Fibroblast of upper back skin (primary cell): ENCODE data around the gene CYP11A1.

Source experiments
- DNase-seq: peaks from one replicate; pipeline ENCODE4 v3.0.0-alpha.2; 2013

Gene CYP11A1

DNA sequence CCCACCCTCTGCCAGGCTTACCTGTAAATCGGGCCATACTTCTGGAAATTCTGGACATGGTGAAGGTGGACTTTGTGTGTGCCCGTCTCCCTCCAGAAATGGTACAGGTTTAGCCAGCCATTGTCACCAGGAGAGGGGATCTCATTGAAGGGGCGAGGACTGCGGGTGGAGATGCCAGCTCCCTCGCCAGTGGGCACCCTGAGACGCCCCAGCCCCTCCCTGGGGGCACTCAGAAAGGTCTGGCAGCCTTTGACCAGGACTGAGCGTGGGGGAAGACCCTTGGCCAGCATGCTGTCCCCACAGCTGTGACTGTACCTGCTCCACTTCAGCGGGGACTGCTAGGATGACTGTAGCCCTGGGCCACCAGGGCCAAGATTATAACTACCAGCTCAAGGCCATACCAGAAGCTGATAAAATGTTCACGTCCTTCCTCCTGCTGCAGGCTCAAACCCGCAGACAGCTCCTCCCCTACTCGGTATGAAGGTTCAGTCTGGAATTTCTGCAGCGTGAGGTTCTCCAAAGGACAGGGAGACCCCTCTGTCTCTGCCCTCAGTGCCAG lies at the start of gene CYP11A1:
Gene CYP11A1 (minus strand): TSS at position 351 of the 559 bp plus-strand sequence. CDS start 61 bp downstream, at position 290.
- no peak for DNase-seq

DNA sequence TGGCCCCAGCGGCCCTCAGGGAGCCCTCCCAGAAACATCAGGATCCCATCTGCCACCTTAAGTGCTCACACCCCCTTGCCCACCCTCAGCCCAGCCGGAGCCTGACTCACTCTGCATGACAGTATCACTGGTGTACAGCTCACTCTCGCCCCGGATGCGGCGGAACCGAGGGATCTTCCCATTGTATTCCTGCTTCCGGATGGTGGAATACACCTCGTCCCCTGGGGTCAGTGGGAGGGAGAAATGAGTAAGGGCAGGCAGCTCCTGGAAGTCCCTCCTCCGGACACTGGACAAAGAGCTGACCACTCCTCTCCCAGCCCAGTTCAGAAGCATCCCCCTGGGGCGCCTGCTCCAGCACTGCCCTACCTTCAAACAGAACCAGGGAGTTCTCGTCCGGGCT lies 49.8 kb upstream of the CYP11A1 start:
- DNase-seq: peak; percentile 73

DNA sequence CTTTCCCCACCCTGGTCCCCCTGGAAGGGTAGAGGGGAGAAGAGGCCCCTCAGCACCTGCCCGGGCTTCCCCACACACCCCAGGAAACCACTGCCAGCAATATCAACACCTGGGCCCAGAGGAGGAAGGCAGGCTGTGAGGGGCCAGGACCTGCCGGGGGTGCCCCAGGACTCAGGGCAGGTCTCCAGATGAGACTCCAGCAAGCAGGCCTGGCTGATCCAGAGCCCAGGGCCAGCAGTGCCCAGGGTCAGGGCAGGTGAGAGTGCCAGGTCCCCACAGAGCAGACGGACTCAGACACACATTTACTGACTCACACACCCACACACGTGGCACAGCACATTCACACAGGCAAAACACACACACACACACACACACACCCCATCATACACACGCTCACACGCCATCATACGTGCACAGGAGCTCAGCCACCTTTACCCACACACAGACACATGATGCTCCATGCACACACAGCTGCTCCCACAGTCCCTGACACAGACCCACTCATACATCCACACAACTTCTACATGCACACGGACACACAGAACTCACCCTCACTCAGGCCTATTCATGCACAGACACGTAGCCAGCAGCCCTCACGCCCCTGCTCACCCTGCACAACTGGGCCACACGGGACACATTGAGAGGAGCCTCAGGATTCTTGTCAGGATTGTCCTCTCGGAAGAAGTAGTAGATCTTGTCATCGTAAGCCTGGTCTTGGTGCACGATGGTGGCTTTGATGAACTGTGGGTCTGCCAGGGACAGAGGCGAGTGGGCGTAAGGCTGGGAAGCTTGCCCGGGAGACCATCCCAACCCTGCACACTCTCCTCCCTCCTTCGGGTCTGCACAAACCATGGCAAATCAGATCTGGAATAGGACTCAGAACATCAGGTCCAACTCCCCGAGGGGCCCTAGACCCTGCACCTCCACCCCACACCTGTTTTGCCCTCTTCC lies 48.8 kb upstream of the CYP11A1 start:
- no peak for DNase-seq

DNA sequence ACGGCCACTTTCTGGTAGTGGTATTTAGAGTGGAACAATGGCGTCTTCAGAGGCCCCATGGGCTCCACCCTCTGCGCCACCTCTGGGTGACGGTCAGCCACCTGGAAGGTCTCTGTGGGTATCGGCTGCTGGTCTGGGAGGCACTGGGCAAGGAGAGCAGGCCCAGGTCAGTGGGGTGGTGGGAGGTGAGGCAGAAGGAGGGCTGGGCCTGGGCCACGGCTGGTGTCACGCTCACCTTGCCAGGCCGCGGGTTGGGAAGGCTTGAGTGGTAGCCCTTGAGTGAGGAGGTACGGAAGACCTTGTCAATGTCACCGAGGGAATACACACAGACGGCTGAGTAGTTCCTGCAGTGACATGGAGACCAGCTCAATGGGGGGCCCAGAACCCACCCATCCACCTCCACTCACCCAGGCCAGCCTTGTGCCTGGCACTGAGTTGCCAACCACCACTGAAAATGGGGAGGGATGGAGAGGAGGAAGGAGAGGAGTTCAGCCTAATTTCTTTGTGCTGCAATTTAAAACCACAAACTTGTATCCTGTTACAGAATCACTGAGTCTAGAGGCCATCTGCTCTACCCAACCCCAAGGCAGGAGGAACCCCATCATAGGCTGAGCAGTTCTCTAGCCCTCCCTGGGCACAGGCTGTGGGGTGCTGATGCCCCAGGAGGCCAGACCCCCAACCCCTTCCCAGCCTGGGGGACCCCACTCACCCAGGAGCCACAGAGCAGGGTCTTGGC lies 47.3 kb upstream of the CYP11A1 start:
- no peak for DNase-seq

DNA sequence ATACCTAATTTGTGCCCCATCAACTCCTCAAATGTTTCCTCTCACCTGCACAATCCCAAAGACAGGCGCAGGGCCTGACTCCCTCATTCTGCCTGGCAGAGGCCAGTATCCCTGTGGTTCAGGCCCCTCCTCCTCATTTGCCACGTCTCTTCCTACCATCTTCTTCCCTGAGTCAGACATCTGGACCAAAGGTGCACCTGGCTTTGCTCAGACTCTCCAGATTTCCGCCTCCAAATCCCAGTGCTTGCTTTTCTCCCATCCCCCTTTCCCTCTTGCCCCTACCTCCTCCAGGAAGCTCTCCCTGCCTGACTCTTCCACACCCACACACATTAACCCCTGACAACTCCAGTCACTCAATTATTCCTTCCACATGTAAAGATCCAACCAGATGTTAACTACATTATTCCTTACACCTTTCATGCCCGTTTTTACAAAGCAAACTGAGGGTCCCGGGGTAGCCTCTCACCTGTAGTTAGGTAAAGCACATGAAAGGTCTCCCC lies 46.7 kb upstream of the CYP11A1 start:
- no peak for DNase-seq

DNA sequence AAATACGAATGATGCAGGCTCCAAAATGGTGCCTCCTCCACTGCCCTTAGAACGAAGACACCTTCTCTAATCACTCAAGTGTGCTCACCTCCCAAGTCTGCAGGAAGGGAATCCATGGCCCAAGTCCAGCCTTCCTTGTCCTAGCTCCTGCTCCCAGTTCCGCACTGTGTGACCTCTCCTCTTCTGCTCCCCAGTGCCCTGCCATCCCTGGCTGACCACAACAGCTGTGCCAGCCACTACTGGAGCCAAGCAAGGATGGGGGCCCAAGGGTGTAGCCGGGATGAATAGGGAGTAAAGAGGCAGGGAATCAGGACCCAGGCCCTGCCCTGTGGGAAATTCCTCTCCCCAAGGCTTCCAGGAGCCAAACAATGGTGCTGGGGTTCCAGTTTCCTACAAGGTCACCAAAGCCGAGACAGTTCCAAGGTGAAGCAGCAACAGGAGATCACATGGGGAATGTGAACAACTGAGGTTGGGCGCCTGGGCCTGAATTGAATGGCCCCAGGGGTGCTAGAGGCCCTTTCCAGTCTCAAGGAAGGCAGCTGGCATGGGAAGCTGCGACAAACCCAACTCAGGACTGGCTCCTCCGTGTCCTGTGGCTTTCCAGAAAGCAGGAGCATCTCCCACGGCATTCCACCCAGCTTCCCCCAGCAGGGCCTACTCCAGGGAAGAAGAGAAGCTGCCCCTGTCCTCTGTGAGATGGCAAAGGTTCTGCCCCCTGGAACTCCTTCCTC lies 46.1 kb upstream of the CYP11A1 start:
- no peak for DNase-seq

DNA sequence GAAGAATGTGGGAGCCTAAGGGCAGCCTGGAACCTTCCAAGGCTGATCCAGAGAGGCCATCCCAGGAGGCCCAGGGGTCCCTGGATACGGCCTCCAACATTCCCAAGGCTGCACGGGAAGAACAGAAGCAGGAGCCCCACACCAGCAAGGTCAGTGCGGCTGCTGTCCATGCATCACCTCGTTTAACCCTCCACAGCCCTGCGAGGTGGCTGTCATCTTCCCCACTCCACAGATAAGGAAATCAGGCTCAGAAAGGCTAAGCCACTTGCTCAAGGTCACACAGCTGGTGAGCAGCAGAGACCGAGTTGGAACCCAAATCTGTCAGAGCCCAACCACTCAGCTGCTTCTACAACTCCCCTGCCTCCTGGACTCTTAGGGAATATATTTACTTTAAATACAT lies 44.7 kb upstream of the CYP11A1 start:
- DNase-seq: no peak

DNA sequence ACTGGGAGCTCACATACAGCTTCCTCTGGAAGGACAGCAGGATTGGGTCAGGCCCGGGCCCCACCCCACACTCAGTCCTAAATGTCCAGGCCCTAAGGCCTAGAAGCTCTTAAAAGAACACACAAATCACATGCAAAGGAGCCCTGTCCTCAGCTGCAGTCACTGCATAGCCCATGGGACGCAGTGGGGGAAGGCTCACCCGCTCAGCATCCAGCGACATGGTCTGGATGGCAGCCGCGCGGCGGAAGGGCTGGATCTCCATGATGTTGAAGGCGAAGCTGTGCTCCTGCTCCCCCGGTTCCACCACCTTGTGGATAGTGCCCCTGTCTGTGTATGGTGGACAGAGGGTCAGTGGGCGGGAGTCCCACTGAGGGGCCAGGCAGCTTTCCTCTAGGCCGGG lies 44.2 kb upstream of the CYP11A1 start:
- DNase-seq: no peak

DNA sequence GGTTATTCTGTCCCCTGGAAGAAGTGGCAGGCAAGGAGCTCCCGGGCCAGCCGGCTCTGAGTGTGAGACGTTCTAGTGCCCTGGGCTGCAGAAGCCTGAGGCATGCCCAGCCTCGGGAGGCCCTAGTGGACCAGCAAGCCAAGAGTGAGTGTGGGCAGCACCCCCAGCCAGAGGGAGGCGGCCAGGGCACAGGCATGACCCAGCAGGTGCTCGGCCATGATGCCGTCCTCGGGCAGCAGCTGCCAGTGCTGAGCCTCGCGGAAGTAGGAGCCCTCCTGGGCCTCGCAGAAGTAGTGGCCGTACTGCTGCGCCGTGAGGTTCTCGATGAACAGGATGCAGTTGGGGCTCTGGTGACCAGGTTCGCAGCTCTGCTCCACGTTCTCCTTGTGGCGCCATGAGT lies 43.1 kb upstream of the CYP11A1 start:
- DNase-seq: no peak

DNA sequence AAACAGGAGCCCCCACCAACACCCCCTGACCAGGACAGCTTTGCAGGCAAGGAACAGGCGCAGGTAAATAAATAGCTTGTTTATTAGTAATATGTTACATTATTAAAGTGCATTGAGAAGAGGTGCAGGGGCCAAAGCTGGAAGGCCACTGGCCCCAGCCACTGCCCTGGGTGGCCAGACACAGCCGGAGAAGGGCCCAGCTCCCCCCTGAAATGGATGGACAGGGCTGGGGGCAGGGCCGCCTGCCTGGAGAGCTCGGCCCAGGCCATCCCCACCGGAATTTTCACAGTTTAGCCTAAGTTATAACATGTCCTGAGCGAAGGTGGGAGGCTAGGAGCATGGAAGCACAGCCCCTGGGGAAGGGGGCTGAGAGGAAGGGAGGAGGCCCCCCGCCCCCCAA lies 41.8 kb upstream of the CYP11A1 start:
- DNase-seq: no peak

DNA sequence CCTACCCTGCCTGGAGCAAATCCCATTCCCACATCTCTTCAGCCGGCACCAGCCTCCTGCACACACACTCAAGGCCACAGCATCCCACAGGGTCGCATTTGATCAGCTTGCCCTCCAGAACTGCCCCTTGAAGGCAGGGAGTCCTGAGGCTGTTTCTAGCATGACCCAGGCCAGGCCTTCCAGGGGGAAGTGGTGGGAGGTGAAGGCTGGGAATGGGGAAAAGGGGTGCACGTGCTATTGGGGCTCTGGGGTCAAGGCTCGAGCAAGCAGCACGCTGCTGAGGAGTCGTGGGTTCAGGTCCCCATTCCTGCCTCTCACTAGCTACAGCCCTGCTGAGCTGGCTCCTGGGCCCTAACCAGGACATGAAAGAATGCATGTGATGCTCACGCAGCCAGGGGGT lies 41.4 kb upstream of the CYP11A1 start:
- DNase-seq: no peak

DNA sequence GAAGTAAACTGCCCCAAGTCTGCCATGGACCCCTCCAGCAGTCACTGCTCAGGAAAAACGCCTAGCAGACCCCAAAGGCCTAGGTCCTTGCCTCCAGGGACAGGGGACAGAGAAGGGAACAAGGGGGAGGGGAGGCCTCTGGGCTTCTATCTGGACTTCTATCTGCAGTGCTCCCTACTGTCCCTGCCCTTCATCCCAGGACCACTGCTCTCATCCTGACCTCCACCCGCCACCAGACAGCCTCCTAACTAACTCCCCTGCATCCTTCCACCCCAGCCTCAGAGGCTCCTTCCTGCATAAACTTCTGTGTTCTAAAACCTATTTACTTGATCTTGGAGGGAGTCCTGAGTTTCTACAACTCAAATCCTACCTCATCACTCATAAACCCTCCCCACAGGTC lies 40.9 kb upstream of the CYP11A1 start:
- no peak for DNase-seq

DNA sequence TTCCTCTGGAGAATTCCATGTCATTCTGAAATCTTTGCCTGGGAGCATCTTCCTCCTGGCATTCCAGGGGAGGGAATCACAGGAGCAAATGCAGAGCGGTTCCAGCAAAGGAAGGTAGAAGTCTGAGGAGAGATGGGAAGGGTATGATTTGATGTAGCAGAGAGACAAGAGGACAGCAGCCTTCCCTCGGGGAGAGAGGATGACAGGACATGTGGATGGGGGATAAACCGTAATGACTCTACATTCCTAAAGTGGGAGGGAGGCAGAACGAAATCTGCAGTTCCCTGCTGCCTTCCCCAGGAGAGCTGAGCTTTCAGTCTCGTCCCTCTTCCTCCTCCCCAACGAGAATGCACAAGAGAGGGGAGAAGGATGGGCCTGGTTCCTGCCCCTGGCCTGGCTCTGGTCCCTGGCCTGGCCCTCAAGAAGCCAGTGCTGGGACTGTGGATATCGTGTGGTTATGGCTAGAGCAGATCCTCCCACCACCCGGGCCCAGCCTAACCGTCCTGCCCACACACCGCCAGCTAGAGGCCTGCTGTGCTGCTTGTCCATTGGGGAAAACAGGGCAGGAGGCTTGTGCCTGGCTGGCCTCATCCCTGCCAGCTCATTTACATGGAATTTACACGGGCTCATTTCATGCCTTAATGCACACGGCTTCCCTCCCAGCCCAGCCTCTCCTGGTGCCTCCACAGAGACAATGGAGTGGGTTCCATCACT lies 39.7 kb upstream of the CYP11A1 start:
- peak; percentile 94 for DNase-seq

DNA sequence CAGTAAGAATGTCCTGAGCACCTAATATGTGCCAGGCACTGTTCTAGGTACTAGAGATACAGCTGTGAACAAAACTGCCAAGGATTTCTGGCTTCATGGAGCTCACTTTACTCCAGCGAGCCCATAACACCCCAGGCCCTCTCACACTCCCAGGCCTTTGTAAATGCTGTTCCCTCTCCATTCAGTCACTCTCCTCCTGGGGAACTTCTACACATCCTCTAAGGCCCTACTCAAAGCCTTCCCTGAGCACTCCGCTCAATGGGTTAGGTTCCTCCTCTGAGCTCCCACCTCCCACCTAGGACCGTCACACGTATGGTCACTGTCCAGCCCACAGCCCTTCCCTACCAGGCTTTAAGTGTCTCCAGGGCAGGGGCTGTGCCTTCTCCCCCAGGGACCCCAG lies 39.1 kb upstream of the CYP11A1 start:
- no peak for DNase-seq

DNA sequence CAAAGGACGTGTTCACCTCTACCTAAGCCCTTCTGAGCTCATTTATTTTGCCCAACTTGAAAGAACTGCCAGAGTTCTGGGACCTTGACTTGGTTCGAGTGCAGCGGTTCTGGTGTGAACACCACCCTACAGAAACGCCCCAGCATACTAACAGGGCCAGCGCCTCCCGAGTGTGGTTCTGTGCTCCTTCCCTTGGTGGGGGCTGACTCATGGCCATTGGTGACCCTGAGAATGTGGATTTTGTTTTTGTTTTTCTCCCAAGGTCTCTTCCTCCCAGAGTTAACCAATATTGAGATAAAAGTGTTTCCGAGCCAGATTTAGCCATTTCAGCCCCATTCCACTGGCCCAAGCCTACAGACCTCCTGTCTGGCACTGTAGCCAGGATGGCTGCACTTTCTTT lies 38.4 kb upstream of the CYP11A1 start:
- DNase-seq: no peak

DNA sequence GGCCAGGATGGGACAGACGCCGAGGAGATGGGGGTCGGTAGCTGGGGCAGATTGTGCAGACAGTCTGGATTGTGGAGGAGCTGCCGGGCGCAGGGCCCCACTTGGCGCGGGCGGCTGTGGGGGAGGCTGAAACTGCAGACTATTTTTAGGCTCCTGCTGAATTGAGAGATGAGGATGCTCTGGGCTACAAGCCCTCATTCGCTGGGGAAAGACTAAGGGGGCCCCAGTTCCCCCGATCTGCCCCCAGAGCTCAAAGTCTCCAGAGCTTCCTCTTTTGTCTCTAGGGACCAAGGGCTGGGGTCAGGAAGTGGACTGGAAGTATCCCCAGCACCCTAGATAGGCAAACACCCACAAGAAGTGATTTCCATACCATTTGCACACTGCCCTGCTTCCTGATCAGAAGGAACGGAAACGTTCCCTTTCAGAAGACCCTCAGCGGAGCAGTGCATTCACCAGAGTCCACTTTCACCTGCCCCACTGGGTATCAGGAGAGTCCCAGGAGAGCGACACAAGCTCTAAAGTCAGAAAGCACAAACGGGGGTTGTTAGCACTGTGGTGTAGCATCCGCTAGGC lies 36.6 kb upstream of the CYP11A1 start:
- DNase-seq: peak; percentile 50

DNA sequence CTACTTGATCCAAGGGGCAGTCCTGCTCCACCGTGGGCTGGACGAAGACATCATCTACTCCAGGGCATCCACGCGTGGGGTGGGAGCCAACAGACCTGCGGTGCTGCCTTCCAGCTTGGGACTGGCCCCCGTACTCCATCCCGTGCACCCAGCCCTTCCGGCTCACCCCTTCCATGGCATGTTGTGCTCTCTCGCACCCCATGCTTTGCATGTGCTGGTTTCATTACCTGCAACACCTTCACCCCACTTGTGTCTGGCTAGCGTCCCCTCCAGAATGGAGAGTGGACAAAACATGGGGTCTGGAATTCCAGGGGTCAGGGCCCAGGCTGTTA lies 36.1 kb upstream of the CYP11A1 start:
- DNase-seq: no peak

DNA sequence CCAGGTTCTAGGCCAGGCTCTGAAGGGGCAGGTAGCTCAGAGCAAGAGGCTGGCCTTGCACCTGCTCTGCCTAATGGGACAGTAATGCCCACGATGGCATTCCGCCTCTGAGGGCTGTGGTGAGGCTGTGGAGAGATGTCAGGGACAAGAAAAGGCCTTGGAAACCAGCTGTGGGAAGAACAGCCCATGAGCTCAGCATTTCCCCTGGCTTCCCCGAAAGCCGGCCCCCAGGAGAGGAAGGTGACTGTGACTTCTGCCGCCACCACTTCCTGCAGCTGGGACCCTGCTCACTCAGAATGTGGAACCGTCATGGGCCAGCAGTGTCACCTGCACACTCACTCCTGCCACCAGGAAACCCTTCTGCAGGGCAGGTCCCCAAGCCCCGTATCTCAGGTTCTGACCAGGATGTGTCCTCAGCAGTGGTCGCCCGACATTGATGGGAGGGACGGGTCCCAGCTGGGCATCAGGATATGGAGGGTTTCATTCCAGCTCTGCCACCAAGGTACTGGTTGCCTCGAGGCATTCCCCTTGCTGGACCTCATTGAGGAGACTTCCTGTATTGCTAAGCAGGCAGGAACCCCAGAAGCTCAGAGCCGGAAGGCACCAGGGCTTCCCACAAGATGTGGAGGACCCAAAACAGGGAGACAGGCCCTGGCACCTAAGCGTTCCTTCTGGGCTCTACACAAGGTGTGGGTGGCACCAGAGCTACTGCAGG lies 35.6 kb upstream of the CYP11A1 start:
- no peak for DNase-seq

DNA sequence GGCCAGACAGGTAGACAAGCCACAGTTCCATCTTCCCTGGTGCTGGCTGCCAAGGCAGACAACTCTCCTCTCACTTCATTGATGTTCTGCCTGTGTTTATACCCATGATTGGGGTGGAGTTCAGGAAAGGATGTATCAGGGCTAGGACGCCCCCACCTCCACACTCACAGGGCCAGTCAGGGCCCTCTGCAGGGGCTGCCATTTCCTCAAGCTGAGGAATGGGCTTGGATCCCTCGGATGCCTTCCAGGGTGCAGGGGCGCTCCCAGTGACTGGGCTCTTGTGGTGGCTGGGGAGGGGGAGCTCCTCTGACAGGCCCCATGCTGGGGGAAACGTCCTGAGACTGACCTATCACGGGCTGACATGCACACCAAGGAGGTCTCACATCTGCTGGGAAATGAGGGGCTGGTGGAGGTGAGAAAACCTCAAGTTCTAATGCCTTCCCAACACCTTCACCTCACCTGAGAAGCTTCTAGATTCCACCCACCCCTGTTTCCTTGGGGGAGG lies 34.9 kb upstream of the CYP11A1 start:
- DNase-seq: no peak

DNA sequence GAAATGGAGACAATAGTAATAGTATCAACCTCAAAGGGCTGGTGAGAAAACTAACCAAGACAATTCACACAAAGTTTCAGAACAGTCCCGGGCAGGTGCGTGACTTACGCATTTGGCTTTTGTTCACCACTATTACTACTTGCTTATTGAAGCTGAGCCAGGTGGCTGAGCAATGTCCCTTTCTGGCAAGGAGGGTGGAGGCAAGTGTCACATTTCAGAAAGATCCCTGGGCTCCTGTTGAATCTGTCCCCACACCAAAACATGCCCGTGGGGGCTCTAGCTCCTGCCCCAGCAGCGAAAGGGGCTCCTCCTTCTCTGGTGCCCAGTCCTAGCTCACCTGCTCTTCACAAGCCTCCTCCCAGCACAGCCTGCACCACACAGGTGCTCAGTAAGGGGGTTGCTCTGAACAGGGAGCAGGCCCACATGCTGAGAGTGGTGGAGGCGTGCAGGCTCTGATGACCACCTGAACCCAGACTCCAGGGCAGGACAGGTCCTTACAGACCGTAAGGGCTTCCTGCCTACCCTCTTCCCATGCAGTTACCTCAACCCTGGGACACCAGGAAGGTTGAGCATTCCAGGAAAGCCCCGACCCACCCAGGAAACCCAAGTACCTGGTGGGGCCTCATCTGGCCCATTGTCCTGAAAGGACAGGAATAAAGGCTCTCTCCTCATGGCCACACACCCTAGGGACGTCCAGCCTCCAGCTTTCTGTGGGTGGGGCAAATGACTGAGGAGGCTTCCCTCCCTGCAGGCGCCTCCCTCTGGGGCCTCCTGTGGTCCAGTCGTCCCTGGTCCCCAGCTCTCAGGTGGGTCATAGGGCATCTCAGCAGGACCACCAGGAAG lies 33.7 kb upstream of the CYP11A1 start:
- DNase-seq: no peak
